Chondrocyte (in vitro differentiated cells): ENCODE measurements around the gene IGSF5. TPM values are rescaled to one million over a fixed set of nuclear protein-coding genes. Genes with fewer than 3 reads are reported as not detected.

ENCODE experiments used
- DNase-seq: peaks from one replicate; pipeline ENCODE4 v3.0.0; 2021; ENCODE audit warnings: mixed read lengths, low spot score
- H3K27ac Mint-ChIP-seq: one replicate; pipeline ENCODE4 v1.8.0; 2021; ENCODE audit warnings: mild to moderate bottlenecking, moderate library complexity, mixed read lengths; ENCODE audit not compliant: unreplicated experiment
- H3K27me3 Mint-ChIP-seq: 2 replicates; pipeline ENCODE4 v1.8.0; 2021; ENCODE audit warnings: low read depth, mixed read lengths
- H3K36me3 Mint-ChIP-seq: 2 replicates; pipeline ENCODE4 v1.8.0; 2021; ENCODE audit warnings: low read depth, mixed read lengths
- H3K4me1 Mint-ChIP-seq: 2 replicates; pipeline ENCODE4 v1.8.0; 2021; ENCODE audit warnings: low read depth, mild to moderate bottlenecking, mixed read lengths
- H3K4me3 Mint-ChIP-seq: one replicate; pipeline ENCODE4 v1.8.0; 2021; ENCODE audit warnings: mild to moderate bottlenecking, moderate library complexity, mixed read lengths; ENCODE audit not compliant: unreplicated experiment
- H3K9me3 Mint-ChIP-seq: 2 replicates; pipeline ENCODE4 v1.8.0; 2021; ENCODE audit warnings: low read depth, mixed read lengths
- CTCF ChIP-seq: fragments of 200-600 bp; sonication (generic); IDR thresholded peaks from 2 replicates; pipeline ENCODE4 v1.5.0; 2021; ENCODE audit warnings: antibody characterized with exemption, mild to moderate bottlenecking, moderate library complexity
- total RNA-seq: library from RNA; stranded (reverse); gene quantifications from 3 replicates; pipeline ENCODE4 v1.2.1, GENCODE V29; 2021

IGSF5 gene
- total RNA-seq, 1 donor from 2014 or later = not detected

- TF ChIP-seq CTCF = no peak
- Mint-ChIP-seq H3K9me3 (no peaks in the 10 kb centered on the region), H3K36me3 (no peaks in the 10 kb centered on the region), H3K27ac (no peak overlapping the region), H3K27me3 (no peaks in the 10 kb centered on the region), H3K4me3 (no peak overlapping the region), H3K4me1 (no peaks in the 10 kb centered on the region)
- DNase-seq = no peak
Measured at GRCh38 chr21:39802217-39802616, 57.2 kb downstream of the IGSF5 start.

GRCh38 chr21:39803393-39803792, 58.4 kb downstream of the IGSF5 start:
- no peak overlapping the region for H3K4me3 Mint-ChIP-seq
- no peak for DNase-seq
- no peak overlapping the region for H3K27ac Mint-ChIP-seq
- no peaks in the 10 kb centered on the region for H3K36me3 Mint-ChIP-seq
- no peaks in the 10 kb centered on the region for H3K4me1 Mint-ChIP-seq
- TF ChIP-seq CTCF = no peak
- no peaks in the 10 kb centered on the region for H3K27me3 Mint-ChIP-seq
- no peaks in the 10 kb centered on the region for H3K9me3 Mint-ChIP-seq

GRCh38 chr21:39804240-39804639, 59.3 kb downstream of the IGSF5 start:
- Mint-ChIP-seq H3K27ac (no peak overlapping the region), H3K27me3 (no peaks in the 10 kb centered on the region), H3K9me3 (no peaks in the 10 kb centered on the region), H3K36me3 (no peaks in the 10 kb centered on the region), H3K4me1 (no peaks in the 10 kb centered on the region), H3K4me3 (no peak overlapping the region)
- no peak for DNase-seq
- no peak for TF ChIP-seq CTCF

GRCh38 chr21:39805983-39806382, 61.0 kb downstream of the IGSF5 start:
- Mint-ChIP-seq H3K4me3 (no peak overlapping the region), H3K4me1 (no peaks in the 10 kb centered on the region), H3K36me3 (no peaks in the 10 kb centered on the region), H3K27ac (no peak overlapping the region), H3K27me3 (no peaks in the 10 kb centered on the region), H3K9me3 (no peaks in the 10 kb centered on the region)
- no peak for TF ChIP-seq CTCF
- no peak for DNase-seq

GRCh38 chr21:39807738-39808137, 62.8 kb downstream of the IGSF5 start:
- no peak for DNase-seq
- no peaks in the 10 kb centered on the region for H3K36me3 Mint-ChIP-seq
- H3K27ac Mint-ChIP-seq = no peak overlapping the region
- no peaks in the 10 kb centered on the region for H3K27me3 Mint-ChIP-seq
- H3K9me3 Mint-ChIP-seq = peaks cover 3% of the 10 kb centered on the region
- H3K4me1 Mint-ChIP-seq = no peaks in the 10 kb centered on the region
- no peak overlapping the region for H3K4me3 Mint-ChIP-seq
- TF ChIP-seq CTCF = no peak
